ENCODE measurements around the gene EDC4. TPM values are rescaled to one million over a fixed set of nuclear protein-coding genes. Genes with fewer than 3 reads are reported as not detected.
"Not testable (repeated sequence)": the region's sequence is repeated elsewhere in the genome, so short reads cannot be mapped to it uniquely, and the experiment has no call there.

EDC4 gene, protein sequence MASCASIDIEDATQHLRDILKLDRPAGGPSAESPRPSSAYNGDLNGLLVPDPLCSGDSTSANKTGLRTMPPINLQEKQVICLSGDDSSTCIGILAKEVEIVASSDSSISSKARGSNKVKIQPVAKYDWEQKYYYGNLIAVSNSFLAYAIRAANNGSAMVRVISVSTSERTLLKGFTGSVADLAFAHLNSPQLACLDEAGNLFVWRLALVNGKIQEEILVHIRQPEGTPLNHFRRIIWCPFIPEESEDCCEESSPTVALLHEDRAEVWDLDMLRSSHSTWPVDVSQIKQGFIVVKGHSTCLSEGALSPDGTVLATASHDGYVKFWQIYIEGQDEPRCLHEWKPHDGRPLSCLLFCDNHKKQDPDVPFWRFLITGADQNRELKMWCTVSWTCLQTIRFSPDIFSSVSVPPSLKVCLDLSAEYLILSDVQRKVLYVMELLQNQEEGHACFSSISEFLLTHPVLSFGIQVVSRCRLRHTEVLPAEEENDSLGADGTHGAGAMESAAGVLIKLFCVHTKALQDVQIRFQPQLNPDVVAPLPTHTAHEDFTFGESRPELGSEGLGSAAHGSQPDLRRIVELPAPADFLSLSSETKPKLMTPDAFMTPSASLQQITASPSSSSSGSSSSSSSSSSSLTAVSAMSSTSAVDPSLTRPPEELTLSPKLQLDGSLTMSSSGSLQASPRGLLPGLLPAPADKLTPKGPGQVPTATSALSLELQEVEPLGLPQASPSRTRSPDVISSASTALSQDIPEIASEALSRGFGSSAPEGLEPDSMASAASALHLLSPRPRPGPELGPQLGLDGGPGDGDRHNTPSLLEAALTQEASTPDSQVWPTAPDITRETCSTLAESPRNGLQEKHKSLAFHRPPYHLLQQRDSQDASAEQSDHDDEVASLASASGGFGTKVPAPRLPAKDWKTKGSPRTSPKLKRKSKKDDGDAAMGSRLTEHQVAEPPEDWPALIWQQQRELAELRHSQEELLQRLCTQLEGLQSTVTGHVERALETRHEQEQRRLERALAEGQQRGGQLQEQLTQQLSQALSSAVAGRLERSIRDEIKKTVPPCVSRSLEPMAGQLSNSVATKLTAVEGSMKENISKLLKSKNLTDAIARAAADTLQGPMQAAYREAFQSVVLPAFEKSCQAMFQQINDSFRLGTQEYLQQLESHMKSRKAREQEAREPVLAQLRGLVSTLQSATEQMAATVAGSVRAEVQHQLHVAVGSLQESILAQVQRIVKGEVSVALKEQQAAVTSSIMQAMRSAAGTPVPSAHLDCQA (N-terminal part only)
- total RNA-seq = 115 and 128 TPM in 2 replicates

DNA sequence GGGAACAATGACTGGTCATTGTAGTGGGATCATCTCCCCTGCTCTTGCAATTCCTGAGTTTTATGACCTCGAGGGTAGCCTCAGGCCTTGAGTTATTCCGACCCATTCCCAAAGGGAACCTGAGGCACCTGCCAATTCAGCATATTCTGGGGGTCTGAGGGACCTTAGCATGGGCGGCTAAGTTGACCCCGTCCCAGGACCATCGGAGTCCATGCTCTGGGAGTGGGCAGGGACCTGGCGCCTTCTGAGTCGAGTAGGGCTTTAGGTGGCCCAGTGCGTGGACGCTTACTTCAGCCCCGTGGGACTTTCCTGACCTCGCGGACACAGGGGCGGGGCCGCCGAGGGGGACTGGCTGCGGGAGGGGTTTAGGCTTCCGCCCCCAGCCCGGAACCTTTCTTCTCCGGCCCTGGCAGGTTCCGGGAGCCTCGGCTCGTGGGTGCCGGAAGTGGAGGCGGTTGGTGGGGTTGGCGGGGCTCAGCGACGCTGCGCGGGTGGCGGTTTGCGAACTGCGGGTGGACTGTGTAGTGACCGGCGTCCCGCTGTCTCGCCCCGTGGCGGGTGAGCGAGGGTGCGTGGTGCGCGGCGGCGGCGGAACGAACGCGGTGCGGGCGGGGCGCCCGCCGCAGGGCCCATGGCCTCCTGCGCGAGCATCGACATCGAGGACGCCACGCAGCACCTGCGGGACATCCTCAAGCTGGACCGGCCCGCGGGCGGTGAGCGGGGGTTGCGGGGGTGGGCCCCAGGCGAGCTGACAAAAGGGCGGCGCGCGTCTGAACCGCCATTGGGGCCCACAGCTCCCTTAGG, at the start of gene EDC4:
Gene EDC4, plus strand, starts transcription at position 422 of the 804 bp plus-strand sequence. Its CDS starts 210 bp downstream, at position 632.
- Mint-ChIP-seq H3K27ac (peak within 1 kb of the TSS; percentile 81), H3K36me3 (ENCODE audit: low read depth) (peaks cover 32% of the 10 kb centered on the region), H3K4me1 (ENCODE audit: low read depth) (peaks cover 35% of the 10 kb centered on the region), H3K9me3 (no peaks in the 10 kb centered on the region), H3K4me3 (peak within 1 kb of the TSS; percentile 88), H3K27me3 (ENCODE audit: insufficient read depth) (no peaks in the 10 kb centered on the region)
- intact Hi-C loops (cut with micrococcal nuclease) = loop anchor here (1.0 to 5.0 kb wide), 8 partner anchors 20 to 95 kb away; partner anchors contain the start of genes NUTF2, PSKH1, RANBP10 and SLC12A4
- DNase-seq (ENCODE audit: low spot score) = peak; percentile 89

DNA sequence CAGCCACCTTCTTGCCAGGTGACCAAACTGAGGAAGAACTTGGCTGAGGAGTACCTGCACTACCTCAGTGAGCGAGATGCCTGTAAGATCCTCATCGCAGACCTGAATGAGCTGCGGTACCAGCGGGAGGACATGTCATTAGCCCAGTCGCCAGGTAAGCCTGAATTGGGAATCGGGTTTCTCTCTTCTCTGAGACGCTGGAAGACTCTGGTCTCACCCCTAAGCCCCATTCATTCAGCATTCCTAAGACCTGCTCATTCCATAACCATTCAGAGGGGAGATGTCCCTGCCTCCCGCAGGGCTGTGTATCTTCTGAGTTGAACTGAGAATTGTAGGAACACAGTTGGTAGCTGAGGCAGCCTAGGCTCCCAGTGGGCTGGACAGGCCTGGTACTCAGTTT, 47.7 kb upstream of the EDC4 start:
- Mint-ChIP-seq H3K36me3 (ENCODE audit: low read depth) (peaks cover 7% of the 10 kb centered on the region), H3K4me3 (no peak overlapping the region), H3K27ac (no peak overlapping the region), H3K27me3 (ENCODE audit: insufficient read depth) (peaks cover 3% of the 10 kb centered on the region), H3K4me1 (ENCODE audit: low read depth) (no peaks in the 10 kb centered on the region), H3K9me3 (no peaks in the 10 kb centered on the region)
- DNase-seq (ENCODE audit: low spot score) = no peak
- intact Hi-C loops (cut with micrococcal nuclease) = no loop called here

DNA sequence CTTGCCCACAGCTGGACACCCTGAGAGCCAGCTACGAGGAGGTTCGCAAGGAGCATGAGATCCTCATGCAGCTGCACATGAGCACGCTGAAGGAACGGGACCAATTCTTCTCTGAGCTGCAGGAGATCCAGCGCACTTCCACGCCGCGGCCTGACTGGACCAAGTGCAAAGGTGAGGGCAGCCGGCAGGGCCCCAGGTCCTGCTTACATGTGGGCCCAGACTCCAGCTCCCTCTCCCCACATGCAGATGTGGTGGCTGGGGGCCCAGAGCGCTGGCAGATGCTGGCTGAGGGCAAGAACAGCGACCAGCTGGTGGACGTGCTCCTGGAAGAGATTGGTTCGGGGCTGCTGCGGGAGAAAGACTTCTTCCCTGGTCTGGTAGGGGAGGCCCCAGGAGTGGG, 46.9 kb upstream of the EDC4 start:
- Mint-ChIP-seq H3K36me3 (ENCODE audit: low read depth) (peaks cover 10% of the 10 kb centered on the region), H3K9me3 (no peaks in the 10 kb centered on the region), H3K4me1 (ENCODE audit: low read depth) (no peaks in the 10 kb centered on the region), H3K27me3 (ENCODE audit: insufficient read depth) (no peaks in the 10 kb centered on the region), H3K4me3 (no peak overlapping the region), H3K27ac (no peak overlapping the region)
- no peak for DNase-seq (ENCODE audit: low spot score)
- intact Hi-C loops (cut with micrococcal nuclease) = no loop called here

DNA sequence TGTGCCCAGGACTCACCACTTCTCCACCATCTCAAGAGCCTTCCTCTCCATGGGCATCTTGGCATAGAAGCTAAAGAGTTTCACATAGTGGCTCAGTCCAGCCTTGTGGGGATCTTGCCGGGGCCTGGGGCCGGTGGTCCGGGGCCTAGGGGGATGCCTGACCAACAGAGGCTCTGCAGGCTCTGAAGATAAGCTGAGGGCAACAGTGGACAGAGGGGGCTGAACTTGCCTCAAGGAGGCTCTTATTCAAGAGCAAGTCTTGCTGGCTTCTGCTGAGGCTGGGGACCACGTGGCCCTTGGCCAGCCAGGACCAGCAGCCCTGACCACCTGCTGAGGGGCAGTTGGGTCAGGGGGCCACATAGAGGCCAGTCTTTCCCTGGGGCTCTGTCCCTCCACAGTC, 44.2 kb upstream of the EDC4 start:
- no peak for DNase-seq (ENCODE audit: low spot score)
- Mint-ChIP-seq H3K27ac (no peak overlapping the region), H3K27me3 (ENCODE audit: insufficient read depth) (no peaks in the 10 kb centered on the region), H3K4me3 (no peak overlapping the region), H3K4me1 (ENCODE audit: low read depth) (peaks cover 13% of the 10 kb centered on the region), H3K9me3 (no peaks in the 10 kb centered on the region), H3K36me3 (ENCODE audit: low read depth) (peaks cover 15% of the 10 kb centered on the region)
- intact Hi-C loops (cut with micrococcal nuclease) = no loop called here

DNA sequence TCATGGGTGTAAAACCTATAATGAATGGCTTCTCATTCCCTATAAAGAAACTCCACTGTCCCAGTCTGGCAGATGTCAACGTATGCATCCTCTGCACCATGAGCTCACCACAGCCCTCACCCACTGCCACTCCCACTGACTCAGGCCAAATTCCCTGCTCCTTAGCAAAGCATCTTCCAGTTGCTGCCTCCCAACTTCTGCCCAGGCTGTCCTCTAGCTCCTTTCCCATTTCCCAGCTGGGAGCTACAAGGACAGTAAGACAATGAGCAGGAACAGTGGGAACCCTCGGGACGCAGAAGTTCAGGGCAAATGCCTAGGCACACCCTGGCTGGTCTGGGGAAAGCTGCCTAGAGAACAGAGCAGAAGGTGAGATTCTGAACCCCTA, 39.8 kb upstream of the EDC4 start:
- intact Hi-C loops (cut with micrococcal nuclease) = loop anchor here (5.0 kb wide), 1 partner anchor 39 kb away; the partner anchor contains the start of gene EDC4
- DNase-seq (ENCODE audit: low spot score) = no peak
- Mint-ChIP-seq H3K9me3 (no peaks in the 10 kb centered on the region), H3K27ac (peak overlapping the region; percentile 89), H3K4me1 (ENCODE audit: low read depth) (peaks cover 18% of the 10 kb centered on the region), H3K4me3 (peak overlapping the region; percentile 94), H3K36me3 (ENCODE audit: low read depth) (peaks cover 12% of the 10 kb centered on the region), H3K27me3 (ENCODE audit: insufficient read depth) (peaks cover 5% of the 10 kb centered on the region)

DNA sequence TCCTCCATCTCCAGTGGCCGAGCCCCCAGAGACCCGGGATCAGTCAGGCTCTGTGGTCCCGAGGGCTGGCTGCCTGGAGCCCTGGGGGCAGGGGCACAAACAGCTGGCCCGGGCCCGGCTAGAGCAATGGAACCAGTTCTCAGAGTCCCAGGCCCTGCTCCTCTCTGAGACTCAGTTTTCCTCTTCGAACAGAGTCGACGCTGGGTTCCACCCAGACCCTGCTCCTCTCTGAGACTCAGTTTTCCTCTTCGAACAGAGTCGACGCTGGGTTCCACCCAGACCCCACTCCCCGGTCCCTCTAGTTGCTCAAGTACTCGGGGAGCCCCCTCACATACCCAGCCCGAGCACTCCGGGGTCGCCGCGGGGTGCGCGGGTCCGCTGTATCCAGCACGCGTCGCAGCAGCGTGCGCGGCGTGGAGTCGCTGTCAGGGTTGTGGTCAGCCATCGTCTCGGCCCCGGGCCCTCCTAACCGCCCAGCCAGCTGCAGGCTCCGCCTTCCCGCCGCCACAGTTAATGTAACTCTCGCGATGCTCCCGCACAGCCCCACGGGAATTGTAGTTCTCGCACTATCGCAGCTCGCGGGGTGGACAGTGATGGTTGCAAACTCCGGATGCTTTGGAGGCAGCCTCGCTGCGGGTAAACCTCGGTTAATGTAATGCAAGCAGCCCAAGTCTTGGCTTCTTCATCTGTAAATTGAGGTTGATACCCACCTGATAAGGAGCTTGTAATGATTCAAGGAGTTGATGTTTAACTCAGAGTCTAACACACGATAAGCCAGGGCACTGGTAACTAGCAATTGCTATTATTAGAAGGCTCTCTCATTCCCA, 39.2 kb upstream of the EDC4 start:
- Mint-ChIP-seq H3K4me1 (ENCODE audit: low read depth) (peaks cover 18% of the 10 kb centered on the region), H3K36me3 (ENCODE audit: low read depth) (peaks cover 11% of the 10 kb centered on the region), H3K27ac (peak overlapping the region; percentile 89), H3K4me3 (peak overlapping the region; percentile 94), H3K27me3 (ENCODE audit: insufficient read depth) (peaks cover 5% of the 10 kb centered on the region), H3K9me3 (no peaks in the 10 kb centered on the region)
- DNase-seq (ENCODE audit: low spot score) = peak; percentile 94
- intact Hi-C loops (cut with micrococcal nuclease) = loop anchor here (1.0 to 5.0 kb wide), 3 partner anchors 9 to 39 kb away; partner anchors contain the start of genes EDC4, NUTF2 and THAP11

DNA sequence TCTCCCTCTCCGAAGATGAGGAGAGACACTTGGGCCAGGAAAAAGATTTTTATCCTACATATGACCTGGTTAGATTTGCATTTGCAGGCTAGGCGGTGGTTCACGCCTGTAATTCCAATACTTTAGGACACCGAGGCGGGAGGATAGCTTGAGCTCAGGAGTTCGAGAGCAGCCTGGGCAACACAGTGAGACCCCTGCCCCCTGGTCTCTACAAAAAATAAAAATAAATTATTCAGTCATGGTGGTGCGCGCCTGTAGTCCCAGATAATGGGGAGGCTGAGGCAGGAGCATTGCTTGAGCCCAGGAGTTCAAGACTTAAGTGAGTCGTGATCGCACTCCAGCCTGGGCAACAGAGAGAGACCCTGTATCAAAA, 38.6 kb upstream of the EDC4 start:
- H3K27ac Mint-ChIP-seq = no peak overlapping the region

DNA sequence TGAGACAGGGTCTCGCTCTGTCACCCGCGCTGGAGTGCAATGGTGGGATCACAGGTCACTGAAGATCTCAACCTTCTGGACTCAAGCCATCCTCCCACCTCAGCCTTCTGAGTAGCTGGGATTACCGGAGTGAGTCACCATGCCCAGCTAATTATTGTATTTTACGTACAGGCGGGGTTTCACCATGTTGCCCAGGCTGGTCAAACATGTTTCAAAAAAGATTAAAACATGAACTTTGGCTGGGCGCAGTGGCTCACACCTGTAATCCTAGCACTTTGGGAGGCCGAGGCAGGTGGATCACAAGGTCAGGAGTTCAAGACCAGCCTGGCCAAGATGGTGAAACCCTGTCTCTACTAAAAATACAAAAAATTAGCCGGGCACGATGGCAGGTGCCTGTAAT, 35.7 kb upstream of the EDC4 start:
- DNase-seq (ENCODE audit: low spot score); H3K9me3 Mint-ChIP-seq; H3K27ac Mint-ChIP-seq; intact Hi-C loops (cut with micrococcal nuclease); H3K27me3 Mint-ChIP-seq (ENCODE audit: insufficient read depth); H3K4me3 Mint-ChIP-seq; H3K36me3 Mint-ChIP-seq (ENCODE audit: low read depth): not testable (repeated sequence)
- peaks cover 24% of the 10 kb centered on the region for H3K4me1 Mint-ChIP-seq (ENCODE audit: low read depth)

More for the DNA sequence above, 38.6 kb upstream of the EDC4 start:
- Mint-ChIP-seq H3K36me3 (ENCODE audit: low read depth) (peaks cover 11% of the 10 kb centered on the region), H3K27me3 (ENCODE audit: insufficient read depth) (peaks cover 5% of the 10 kb centered on the region), H3K9me3 (no peaks in the 10 kb centered on the region), H3K4me3 (peak overlapping the region; percentile 94), H3K4me1 (ENCODE audit: low read depth) (peaks cover 18% of the 10 kb centered on the region)
- no peak for DNase-seq (ENCODE audit: low spot score)
- intact Hi-C loops (cut with micrococcal nuclease) = loop anchor here (1.0 to 5.0 kb wide), 3 partner anchors 8 to 38 kb away; partner anchors contain the start of genes EDC4, NUTF2 and THAP11

DNA sequence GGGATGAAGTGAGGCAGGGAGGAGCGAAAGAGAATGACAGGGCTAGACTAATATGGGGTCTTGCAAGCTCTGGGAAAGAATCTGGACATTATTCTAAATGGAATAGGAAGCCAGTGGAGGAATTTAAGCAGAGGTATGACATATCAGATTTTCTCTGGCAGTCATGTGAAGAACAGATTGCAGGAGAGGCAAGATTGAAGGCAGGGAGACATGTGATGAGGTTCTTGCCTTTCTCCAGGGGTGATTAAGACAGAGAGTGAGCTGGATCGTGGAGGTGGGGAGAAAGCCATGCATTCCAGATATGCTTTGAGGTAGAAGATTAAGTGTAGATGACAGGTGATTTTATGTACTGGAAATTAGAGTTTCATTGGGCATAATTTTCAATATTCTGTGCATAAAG, 35.0 kb upstream of the EDC4 start:
- H3K27ac Mint-ChIP-seq = no peak overlapping the region
- intact Hi-C loops (cut with micrococcal nuclease) = no loop called here
- peaks cover 5% of the 10 kb centered on the region for H3K27me3 Mint-ChIP-seq (ENCODE audit: insufficient read depth)
- no peaks in the 10 kb centered on the region for H3K9me3 Mint-ChIP-seq
- DNase-seq (ENCODE audit: low spot score) = no peak
- H3K4me1 Mint-ChIP-seq (ENCODE audit: low read depth) = peaks cover 18% of the 10 kb centered on the region
- H3K4me3 Mint-ChIP-seq = no peak overlapping the region
- no peaks in the 10 kb centered on the region for H3K36me3 Mint-ChIP-seq (ENCODE audit: low read depth)

DNA sequence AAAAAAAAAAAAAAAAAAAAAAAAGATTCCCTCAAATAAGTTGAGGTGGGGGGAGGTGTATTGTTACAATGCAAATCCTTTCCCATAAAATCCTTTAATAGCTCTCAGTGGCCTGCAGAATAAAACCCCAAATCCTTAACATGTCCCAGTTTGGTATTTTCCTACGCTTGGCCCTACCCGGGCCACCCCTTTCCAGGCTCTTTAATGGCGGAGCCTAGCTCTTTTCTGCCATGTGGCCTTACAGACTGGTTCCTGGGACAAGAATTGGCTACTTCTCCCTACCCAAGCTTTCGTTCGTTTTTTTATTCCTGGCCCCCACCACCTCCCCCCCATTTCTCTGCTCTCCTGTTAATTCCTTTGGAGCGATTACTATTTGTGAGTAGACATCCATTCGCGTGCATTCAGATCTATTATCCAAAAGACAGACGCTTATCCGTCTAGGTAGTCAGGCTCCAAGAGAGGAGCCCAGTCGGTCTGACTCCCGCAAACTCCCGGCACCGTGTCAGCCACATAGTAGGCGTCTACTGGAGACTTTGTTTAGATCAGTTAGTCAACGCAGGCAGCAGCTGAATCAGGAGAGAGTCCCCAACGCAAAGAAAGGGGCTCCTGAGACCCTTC, 31.5 kb upstream of the EDC4 start:
- H3K27ac Mint-ChIP-seq = peak overlapping the region; percentile 96
- peak overlapping the region; percentile 93 for H3K4me3 Mint-ChIP-seq
- no peak for DNase-seq (ENCODE audit: low spot score)
- peaks cover 5% of the 10 kb centered on the region for H3K27me3 Mint-ChIP-seq (ENCODE audit: insufficient read depth)
- no peaks in the 10 kb centered on the region for H3K36me3 Mint-ChIP-seq (ENCODE audit: low read depth)
- H3K9me3 Mint-ChIP-seq = no peaks in the 10 kb centered on the region
- intact Hi-C loops (cut with micrococcal nuclease) = loop anchor here (1.0 to 10.0 kb wide), 2 partner anchors 52 to 473 kb away; partner anchors contain the start of genes PRMT7, PSKH1 and SLC7A6OS
- peaks cover 33% of the 10 kb centered on the region for H3K4me1 Mint-ChIP-seq (ENCODE audit: low read depth)

Data from activated T-helper 1 cell treated with anti-CD3 and anti-CD28 coated beads, Interleukin-12 subunit alpha, Interleukin-12 subunit beta, Interleukin-2, Interleukin-4 antibody, amounts not matched to agents 30 ng/mL and 10 ng/mL and 1 ng/mL, durations not matched to agents 14 hours and 24 hours and 36 hours (primary cell).